Subcutaneous adipose tissue (tissue), 4 donors: ENCODE data around the gene ATP4A. TPM values are rescaled to one million over a fixed set of nuclear protein-coding genes. Genes with fewer than 3 reads are reported as not detected.

Experiments
- total RNA-seq, 4 donors: library from RNA; depleted of rRNA; stranded (reverse); fragments of >200 nt; gene quantifications; one replicate each; pipeline ENCODE4 v1.1.0, GENCODE V29; 2016
- TF ChIP-seq, protein P1 (sequence below): fragments of 450-650 bp; IDR thresholded peaks from one replicate; pipeline ENCODE4 v1.5.1; 2016; ENCODE audit warnings: low read depth, mild to moderate bottlenecking, control low read depth, antibody characterized with exemption, moderate library complexity

ATP4A gene
- total RNA-seq, 4 donors from 2014 or later: not detected

DNA sequence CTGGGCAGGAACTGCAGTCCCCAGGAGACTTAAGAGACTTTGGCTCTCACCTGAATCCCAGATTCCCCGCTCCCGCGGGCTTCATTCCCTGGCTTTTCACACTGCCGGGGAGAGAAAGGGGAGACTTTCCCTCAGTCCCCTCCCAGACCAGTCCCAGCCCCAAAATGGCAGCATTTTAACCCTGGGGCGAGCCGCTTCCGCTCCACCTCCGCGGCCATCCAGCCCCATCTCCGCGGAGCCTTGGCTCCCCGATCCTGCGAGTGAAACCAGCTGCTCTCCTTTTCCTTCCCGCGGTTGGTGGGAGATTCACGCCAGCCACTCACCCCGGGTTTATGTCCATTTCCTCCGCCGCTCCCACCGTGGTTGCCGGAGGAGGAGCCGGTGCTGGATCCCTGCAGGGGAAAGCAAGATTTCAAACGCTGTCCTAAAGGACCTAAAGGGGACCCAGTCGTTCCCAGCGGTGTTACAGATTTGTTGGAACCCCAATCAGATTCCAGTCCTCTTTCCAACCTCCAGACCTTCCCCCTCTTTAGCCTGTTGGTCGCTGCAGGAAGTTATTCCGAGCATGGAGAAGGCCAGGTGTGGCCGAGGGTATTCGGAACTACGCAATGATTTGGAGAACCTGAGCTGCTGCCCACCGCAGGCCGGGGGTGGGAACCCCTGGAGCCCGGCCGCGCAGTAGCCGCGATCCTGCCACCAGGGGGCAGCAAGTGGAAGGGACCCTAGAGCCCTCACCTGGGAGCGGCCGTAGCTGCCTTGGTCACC, 53.4 kb downstream of the ATP4A start:
- TF ChIP-seq, protein P1, sequence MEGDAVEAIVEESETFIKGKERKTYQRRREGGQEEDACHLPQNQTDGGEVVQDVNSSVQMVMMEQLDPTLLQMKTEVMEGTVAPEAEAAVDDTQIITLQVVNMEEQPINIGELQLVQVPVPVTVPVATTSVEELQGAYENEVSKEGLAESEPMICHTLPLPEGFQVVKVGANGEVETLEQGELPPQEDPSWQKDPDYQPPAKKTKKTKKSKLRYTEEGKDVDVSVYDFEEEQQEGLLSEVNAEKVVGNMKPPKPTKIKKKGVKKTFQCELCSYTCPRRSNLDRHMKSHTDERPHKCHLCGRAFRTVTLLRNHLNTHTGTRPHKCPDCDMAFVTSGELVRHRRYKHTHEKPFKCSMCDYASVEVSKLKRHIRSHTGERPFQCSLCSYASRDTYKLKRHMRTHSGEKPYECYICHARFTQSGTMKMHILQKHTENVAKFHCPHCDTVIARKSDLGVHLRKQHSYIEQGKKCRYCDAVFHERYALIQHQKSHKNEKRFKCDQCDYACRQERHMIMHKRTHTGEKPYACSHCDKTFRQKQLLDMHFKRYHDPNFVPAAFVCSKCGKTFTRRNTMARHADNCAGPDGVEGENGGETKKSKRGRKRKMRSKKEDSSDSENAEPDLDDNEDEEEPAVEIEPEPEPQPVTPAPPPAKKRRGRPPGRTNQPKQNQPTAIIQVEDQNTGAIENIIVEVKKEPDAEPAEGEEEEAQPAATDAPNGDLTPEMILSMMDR: no peak

DNA sequence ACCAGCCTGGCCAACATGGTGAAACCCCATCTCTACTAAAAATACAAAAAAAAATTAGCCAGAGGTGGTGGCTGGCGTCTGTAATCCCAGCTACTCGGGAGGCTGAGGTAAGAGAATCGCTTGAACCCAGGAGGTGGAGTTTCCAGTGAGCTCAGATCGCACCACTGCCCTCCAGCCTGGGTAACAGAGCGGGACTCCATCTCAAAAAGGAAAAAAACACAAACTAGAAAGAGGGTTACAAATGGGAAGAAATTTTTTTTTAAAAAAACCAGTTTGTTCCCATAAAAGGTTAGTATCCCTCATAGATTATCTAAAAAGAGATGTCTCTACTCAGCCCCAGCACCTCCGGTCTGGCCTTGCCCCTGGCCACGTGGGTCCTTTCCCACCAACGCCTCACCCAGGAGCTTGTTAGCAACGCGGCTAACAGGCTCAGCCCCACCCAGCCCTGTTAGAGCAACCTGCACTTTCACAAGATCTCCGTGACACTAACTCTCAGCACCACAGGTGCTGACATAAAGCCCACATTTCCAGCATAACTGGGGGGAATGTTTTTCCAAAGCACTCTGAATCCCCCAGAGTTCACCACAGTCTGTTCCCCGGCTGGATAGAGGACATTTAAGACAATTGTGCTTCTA, 54.3 kb downstream of the ATP4A start:
- TF ChIP-seq, protein P1: no peak

DNA sequence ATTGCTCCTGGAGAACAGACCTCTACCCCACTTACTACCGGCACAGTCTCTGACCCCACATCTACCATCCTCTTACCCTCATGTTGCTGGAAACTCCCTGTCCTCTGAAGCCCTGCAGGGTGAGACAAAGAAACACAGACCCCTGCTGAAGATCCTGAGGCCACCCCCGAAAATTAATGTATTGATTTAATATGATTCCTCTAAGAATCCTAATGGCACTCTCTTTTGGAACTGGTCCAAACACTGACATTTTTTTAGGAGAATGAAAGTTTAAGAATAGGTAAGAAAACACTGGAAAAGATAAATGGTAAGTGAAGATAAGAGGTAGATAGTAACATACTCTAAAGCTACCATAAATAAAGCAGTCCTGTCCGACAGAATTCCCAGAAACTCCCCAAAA, 55.3 kb downstream of the ATP4A start:
- TF ChIP-seq, protein P1: no peak

DNA sequence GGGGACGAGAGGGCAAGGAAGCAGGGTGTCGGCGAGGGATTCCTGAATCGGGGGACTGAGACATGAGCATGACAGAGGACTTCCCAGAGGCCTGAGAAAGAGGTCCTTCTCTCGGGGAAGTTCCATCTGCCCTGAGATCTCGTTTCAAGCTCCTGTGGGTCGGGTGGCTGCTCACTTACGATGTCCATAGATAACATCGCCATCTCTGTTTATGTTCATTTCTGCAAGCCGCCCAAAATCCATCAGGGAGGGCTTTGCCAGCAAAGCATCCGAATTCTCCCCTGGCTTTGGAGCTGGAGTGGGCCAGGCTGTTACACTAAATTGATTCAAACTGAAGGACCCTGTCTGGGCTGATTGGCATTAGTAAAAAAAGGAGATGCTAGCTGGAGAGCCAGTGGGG, 55.9 kb downstream of the ATP4A start:
- TF ChIP-seq, protein P1: no peak

DNA sequence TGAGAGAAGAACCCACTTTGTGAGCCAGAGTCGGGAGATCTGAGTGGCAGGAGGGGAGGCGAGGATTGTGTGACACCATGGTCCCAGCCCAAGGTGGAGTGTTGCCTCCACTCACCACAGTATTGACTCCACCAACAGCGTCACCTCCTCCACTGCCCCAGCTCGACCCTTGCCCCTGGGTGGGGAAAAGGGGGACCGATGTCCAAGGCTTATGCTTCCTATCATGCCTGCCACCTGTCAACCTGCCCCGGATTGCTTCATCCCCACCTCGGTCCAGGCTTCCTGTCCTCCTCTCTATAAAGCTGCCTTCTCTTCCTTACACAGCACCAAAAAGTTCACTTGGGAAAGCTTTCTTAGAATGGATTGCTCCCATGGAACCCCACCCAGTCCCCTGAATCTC, 57.4 kb downstream of the ATP4A start:
- TF ChIP-seq, protein P1: no peak

DNA sequence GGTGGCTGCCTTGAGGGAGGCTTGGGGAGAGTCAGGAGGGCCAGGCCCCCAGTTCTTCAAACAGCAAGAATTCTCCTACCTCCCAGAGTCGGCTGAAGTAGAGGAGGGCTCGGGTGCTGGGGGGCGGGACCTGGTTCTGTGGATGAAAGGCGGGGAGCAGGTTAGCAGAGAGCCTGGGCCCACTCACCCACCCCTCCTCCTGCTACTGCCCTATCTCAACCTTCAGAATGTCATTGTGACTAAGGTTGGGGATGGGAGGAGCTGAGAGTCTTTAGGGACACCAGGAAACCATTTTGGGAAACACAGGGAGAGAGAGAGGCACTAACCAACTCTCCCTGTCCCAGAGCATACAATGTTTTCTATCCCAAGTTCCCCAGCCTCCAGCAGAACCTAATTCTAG, 60.7 kb downstream of the ATP4A start:
- TF ChIP-seq, protein P1: no peak

DNA sequence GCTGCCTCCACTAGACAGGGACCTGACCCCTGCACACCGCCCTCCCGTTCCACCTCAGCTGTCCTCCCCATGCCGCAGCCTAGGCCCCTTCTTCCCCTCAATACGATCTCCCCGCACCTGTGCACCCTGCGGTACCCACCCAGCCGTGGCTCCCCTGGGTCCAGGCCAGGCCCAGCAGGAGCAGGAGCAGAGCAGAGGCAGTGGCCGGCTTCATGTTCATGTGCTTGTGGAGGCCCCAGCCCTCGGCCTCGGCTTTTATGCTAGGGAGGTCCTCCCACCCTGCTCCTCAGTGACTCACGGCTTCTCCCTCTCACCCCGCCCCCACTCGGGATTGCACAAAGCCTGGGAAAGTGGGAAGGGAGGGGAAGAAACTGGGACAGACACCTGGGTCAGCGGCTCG, 61.8 kb downstream of the ATP4A start:
- TF ChIP-seq, protein P1: no peak
